ENCODE results near the gene SORCS2. TPM values are rescaled to one million over a fixed set of nuclear protein-coding genes. Genes with fewer than 3 reads are reported as not detected.

Gene SORCS2
- total RNA-seq, 1 experiment from 2014 or later = not detected

GRCh38 chr4:7756561-7757355 is 564.4 kb downstream of the SORCS2 start:
- no peaks in the 10 kb centered on the region for H3K36me3 Mint-ChIP-seq (ENCODE audit: insufficient read depth, unreplicated experiment)
- H3K27me3 Mint-ChIP-seq (ENCODE audit: insufficient read depth, unreplicated experiment) = no peaks in the 10 kb centered on the region
- H3K27ac Mint-ChIP-seq (ENCODE audit: low read depth, unreplicated experiment) = no peak overlapping the region
- no TSS peak for BruUV-seq (replicated peaks)
- no peaks in the 10 kb centered on the region for H3K9me3 Mint-ChIP-seq (ENCODE audit: unreplicated experiment)
- DNase-seq (ENCODE audit: unreplicated experiment) = no peak
- TF ChIP-seq, protein P1, sequence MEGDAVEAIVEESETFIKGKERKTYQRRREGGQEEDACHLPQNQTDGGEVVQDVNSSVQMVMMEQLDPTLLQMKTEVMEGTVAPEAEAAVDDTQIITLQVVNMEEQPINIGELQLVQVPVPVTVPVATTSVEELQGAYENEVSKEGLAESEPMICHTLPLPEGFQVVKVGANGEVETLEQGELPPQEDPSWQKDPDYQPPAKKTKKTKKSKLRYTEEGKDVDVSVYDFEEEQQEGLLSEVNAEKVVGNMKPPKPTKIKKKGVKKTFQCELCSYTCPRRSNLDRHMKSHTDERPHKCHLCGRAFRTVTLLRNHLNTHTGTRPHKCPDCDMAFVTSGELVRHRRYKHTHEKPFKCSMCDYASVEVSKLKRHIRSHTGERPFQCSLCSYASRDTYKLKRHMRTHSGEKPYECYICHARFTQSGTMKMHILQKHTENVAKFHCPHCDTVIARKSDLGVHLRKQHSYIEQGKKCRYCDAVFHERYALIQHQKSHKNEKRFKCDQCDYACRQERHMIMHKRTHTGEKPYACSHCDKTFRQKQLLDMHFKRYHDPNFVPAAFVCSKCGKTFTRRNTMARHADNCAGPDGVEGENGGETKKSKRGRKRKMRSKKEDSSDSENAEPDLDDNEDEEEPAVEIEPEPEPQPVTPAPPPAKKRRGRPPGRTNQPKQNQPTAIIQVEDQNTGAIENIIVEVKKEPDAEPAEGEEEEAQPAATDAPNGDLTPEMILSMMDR (IDR thresholded peaks at IDR 0.05; ENCODE audit: unreplicated experiment) = no peak
- ChIA-PET CTCF (interaction anchor here (1.1 to 1.9 kb wide), 2 partner anchors 46 to 230 kb away, joined by 4 to 5 read pairs; no protein-coding TSS in a partner anchor), POLR2A (no interaction called here)
- intact Hi-C loops (cut with micrococcal nuclease) = no loop called here
- H3K4me1 Mint-ChIP-seq (ENCODE audit: insufficient read depth, unreplicated experiment) = peaks cover 8% of the 10 kb centered on the region
- H3K4me3 Mint-ChIP-seq (ENCODE audit: unreplicated experiment) = no peak overlapping the region

- intact Hi-C loops (cut with micrococcal nuclease) = no loop called here
- no peaks in the 10 kb centered on the region for H3K9me3 Mint-ChIP-seq (ENCODE audit: unreplicated experiment)
- no peak for DNase-seq (ENCODE audit: unreplicated experiment)
- ChIA-PET CTCF (interaction anchor here (1.1 to 1.9 kb wide), 3 partner anchors 38 to 229 kb away, joined by 3 to 5 read pairs (median 4); no protein-coding TSS in a partner anchor), POLR2A (no interaction called here)
- no TSS peak for BruUV-seq (replicated peaks)
- H3K27me3 Mint-ChIP-seq (ENCODE audit: insufficient read depth, unreplicated experiment) = no peaks in the 10 kb centered on the region
- TF ChIP-seq, protein P1 (IDR thresholded peaks at IDR 0.05; ENCODE audit: unreplicated experiment) = no peak
- H3K4me1 Mint-ChIP-seq (ENCODE audit: insufficient read depth, unreplicated experiment) = peaks cover 8% of the 10 kb centered on the region
- H3K36me3 Mint-ChIP-seq (ENCODE audit: insufficient read depth, unreplicated experiment) = no peaks in the 10 kb centered on the region
- no peak overlapping the region for H3K27ac Mint-ChIP-seq (ENCODE audit: low read depth, unreplicated experiment)
- H3K4me3 Mint-ChIP-seq (ENCODE audit: unreplicated experiment) = no peak overlapping the region
These were observed 565.4 kb downstream of the SORCS2 start for GRCh38 chr4:7757501-7758471.

DNA sequence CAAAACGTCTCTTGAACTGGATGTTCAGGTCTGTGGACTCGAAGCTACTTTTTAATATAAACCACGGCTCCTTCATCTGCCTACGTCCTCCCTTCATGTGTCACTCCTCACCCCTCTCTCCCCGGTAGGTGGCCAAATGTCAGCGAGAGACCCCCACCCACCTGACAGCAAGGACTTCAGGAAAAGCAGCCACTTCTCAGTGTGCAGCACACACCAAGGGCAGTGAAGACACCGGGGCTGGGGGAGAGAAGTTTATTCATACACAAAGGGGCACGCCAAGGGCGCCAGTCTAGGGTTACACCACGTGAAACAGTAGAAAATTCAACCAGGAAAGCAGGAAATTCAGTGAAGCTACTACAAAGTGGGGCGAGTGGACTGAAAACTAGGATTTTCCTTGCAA is 566.1 kb downstream of the SORCS2 start:
- ChIA-PET POLR2A (no interaction called here), CTCF (interaction anchor here (0.8 to 1.2 kb wide), 2 partner anchors 39 to 168 kb away, joined by 3 read pairs; no protein-coding TSS in a partner anchor)
- BruUV-seq (replicated peaks) = no TSS peak
- H3K27me3 Mint-ChIP-seq (ENCODE audit: insufficient read depth, unreplicated experiment) = no peaks in the 10 kb centered on the region
- no peaks in the 10 kb centered on the region for H3K9me3 Mint-ChIP-seq (ENCODE audit: unreplicated experiment)
- intact Hi-C loops (cut with micrococcal nuclease) = no loop called here
- no peak overlapping the region for H3K4me3 Mint-ChIP-seq (ENCODE audit: unreplicated experiment)
- TF ChIP-seq, protein P1 (IDR thresholded peaks at IDR 0.05; ENCODE audit: unreplicated experiment) = no peak
- peaks cover 3% of the 10 kb centered on the region for H3K36me3 Mint-ChIP-seq (ENCODE audit: insufficient read depth, unreplicated experiment)
- no peak overlapping the region for H3K27ac Mint-ChIP-seq (ENCODE audit: low read depth, unreplicated experiment)
- no peak for DNase-seq (ENCODE audit: unreplicated experiment)
- peaks cover 4% of the 10 kb centered on the region for H3K4me1 Mint-ChIP-seq (ENCODE audit: insufficient read depth, unreplicated experiment)

DNA sequence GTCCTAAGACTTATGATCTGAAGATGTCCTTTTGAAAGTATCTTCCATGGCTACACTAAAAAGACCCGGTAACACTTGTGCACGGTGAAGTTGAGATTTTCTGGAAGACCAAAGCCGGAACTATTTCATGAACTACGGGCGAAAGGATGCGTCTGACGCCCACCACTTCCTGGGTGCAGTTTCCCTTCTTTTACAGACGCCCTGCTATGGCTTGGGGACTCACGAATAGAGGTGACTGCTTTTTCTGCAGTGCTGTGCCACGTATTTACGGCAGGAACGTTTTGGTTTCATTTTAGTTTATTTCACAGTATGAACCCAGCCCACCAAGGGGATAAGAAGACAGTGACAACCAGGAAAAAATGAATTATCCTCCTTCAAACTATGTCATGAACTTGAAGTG is 566.9 kb downstream of the SORCS2 start:
- Mint-ChIP-seq H3K9me3 (ENCODE audit: unreplicated experiment) (no peaks in the 10 kb centered on the region), H3K4me3 (ENCODE audit: unreplicated experiment) (no peak overlapping the region), H3K27ac (ENCODE audit: low read depth, unreplicated experiment) (no peak overlapping the region), H3K36me3 (ENCODE audit: insufficient read depth, unreplicated experiment) (peaks cover 9% of the 10 kb centered on the region), H3K27me3 (ENCODE audit: insufficient read depth, unreplicated experiment) (no peaks in the 10 kb centered on the region), H3K4me1 (ENCODE audit: insufficient read depth, unreplicated experiment) (no peaks in the 10 kb centered on the region)
- DNase-seq (ENCODE audit: unreplicated experiment) = no peak
- TSS peak; percentile 13 for BruUV-seq (replicated peaks)
- intact Hi-C loops (cut with micrococcal nuclease) = no loop called here
- ChIA-PET POLR2A (no interaction called here), CTCF (interaction anchor here (0.8 to 1.2 kb wide), 2 partner anchors 39 to 169 kb away, joined by 3 read pairs; no protein-coding TSS in a partner anchor)
- TF ChIP-seq, protein P1 (IDR thresholded peaks at IDR 0.05; ENCODE audit: unreplicated experiment) = no peak

Measured in MCF 10A (cell line).